ENCODE results near the gene SRCIN1. TPM values are rescaled to one million over a fixed set of nuclear protein-coding genes. Genes with fewer than 3 reads are reported as not detected.

SRCIN1 gene
- total RNA-seq, 1 donor from 2014 or later: 3.5 TPM

- no peak for DNase-seq
Measured at GRCh38 chr17:38617074-38617860, 11.5 kb upstream of the SRCIN1 start.

GRCh38 chr17:38616361-38616760 is 10.6 kb upstream of the SRCIN1 start:
- no peak for DNase-seq

GRCh38 chr17:38613981-38614779 is 8.4 kb upstream of the SRCIN1 start:
- DNase-seq: no peak

- no peak for DNase-seq
Measured at GRCh38 chr17:38613525-38613980, 7.8 kb upstream of the SRCIN1 start.

GRCh38 chr17:38611872-38612376 is 6.2 kb upstream of the SRCIN1 start:
- DNase-seq: no peak

- DNase-seq: no peak
Measured at GRCh38 chr17:38611070-38611786, 5.5 kb upstream of the SRCIN1 start.

GRCh38 chr17:38609280-38610031 is 3.7 kb upstream of the SRCIN1 start:
- DNase-seq: no peak

GRCh38 chr17:38608648-38609047 is 2.9 kb upstream of the SRCIN1 start:
- no peak for DNase-seq

GRCh38 chr17:38606646-38607611 is 1.2 kb upstream of the SRCIN1 start:
- no peak for DNase-seq

- DNase-seq: no peak
Measured at GRCh38 chr17:38605411-38605840, 326 bp downstream of the SRCIN1 start.

- DNase-seq: no peak
Measured at GRCh38 chr17:38604479-38605403, 1.0 kb downstream of the SRCIN1 start.

- DNase-seq: no peak
Measured at GRCh38 chr17:38603786-38604478, 1.8 kb downstream of the SRCIN1 start.

- DNase-seq: peak; percentile 18
Measured at GRCh38 chr17:38602956-38603785, 2.6 kb downstream of the SRCIN1 start.

GRCh38 chr17:38602453-38602852 is 3.3 kb downstream of the SRCIN1 start:
- peak; percentile 48 for DNase-seq

- DNase-seq: no peak
Measured at GRCh38 chr17:38601539-38602351, 4.0 kb downstream of the SRCIN1 start.

GRCh38 chr17:38600906-38601305 is 4.8 kb downstream of the SRCIN1 start:
- no peak for DNase-seq

GRCh38 chr17:38600416-38600815 is 5.3 kb downstream of the SRCIN1 start:
- no peak for DNase-seq
